ENCODE data around the gene TSFM.
A peak's percentile ranks its signal among the peaks of the same experiment; 100 is the strongest.
"Not testable (repeated sequence)": the region's sequence is repeated elsewhere in the genome, so short reads cannot be mapped to it uniquely, and the experiment has no call there.

TSFM gene

GRCh38 chr12:57763881-57764661 is 18.5 kb upstream of the TSFM start:
- no peak for DNase-seq

DNA sequence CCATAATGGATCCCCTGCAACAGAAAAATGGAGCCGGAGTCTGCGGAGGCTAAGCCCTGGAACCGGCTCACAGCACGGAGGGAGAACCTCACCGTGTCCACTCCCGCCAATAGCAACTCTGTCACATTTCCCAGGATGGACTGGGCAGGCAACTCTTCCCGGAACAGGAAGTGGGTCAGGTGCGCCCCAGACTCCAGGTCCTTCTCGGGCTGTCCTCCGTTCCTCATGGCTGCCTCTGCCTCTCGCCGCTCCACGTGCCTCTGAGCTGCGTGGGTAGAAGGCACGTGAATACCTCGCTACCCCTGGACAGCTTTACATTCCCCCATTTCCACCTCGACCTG is 18.0 kb upstream of the TSFM start:
- DNase-seq = no peak

DNA sequence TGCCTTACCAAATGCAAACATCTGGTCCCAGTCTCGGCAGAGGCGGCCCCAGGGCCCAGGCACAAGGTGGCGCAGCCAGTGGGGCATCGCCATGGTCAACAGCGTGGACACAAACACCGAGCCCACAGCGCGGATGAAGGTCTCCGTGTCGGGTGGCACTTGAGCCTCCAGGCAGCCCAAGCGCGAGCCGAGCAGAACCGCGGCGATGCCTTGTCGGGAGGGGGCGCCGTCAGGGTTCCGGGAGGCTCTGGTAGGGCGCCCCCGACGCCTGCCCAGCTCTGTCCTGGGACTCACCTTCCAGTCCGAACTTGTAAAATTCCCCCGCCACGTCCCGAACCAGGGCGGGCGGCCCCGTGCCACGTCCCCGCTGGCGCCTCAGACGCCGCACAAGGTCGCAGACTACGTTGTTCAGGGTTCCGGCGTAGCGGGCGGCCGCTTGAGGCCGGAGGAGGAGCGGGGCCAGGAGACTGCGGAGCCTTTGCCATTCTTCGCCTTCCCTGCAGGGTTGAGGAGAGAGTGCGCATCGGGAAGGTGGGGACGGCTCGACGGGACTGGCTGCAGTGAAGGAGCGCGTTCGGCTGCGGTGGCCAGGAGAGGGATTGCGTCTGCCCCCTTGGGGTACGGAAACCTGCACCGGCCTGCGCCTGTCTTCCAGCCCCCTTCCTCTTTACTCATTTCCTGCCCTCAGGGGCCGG is 17.4 kb upstream of the TSFM start:
- DNase-seq = peak; percentile 57

- no peak for DNase-seq
Observed at GRCh38 chr12:57765698-57766463, 16.7 kb upstream of the TSFM start.

DNA sequence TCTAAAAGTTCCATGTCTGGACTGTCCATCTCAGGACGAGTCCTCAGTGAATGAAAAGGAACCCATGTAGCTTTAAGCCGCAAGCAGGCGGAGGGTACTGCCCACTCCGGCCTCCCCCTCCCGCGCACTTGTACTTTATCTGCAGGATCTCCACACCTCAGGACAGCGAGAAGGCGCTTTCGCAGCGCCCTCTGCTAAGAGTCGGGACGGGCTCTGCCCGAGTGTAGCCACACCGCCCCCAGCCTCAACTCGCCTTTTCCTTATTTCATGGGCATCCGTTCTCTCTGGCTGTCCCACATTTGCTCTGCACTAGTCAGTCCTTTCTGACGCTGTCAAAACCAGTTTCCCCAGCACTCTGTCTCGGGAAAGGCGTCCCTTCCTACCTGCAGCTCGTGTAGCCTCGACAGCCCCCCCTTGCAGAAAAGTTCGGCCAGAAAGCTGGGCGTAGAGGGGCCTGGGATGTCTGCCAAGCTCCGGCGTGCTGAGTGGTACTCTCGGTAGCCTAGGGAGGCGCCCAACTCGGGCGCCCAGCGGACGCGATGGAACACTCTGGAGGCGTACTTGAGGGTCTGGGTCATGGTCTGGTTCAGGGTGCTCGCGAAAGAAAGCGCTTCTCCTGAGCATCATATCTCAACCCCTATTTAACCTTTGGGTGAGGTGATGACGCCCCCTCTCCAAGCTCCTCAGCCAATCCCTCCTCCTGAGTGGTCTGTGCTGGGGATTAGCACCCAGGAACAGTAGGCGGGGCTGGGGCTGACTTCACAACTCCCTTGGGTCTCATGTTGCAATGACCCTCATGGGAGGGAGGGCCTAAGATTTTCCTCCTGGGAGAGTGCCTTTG is 15.9 kb upstream of the TSFM start, which contains the start of gene CYP27B1:
Gene CYP27B1, minus strand, starts transcription at position 615 of the 841 bp plus-strand sequence. Its CDS starts 37 bp downstream, at position 578.
- no peak for DNase-seq

DNA sequence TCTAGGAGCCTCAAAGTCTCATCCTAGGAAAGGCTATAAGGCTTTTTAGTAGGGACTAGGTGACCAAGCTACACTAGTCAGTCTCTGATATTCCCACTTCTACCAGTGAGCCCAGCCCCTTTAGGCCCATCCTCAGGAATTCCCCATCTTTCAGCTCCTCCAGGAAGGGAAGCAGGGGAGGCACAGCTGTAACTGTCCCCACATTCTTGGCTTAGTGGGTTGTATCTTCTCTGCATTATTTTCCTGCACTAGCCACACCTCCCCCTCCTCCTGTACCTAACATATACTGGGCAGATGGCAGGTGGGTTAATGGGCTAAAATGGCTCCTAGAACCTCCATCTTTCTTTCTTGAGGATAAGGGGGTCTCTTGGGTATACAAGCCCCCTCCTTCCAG is 15.3 kb upstream of the TSFM start:
- no peak for DNase-seq

DNA sequence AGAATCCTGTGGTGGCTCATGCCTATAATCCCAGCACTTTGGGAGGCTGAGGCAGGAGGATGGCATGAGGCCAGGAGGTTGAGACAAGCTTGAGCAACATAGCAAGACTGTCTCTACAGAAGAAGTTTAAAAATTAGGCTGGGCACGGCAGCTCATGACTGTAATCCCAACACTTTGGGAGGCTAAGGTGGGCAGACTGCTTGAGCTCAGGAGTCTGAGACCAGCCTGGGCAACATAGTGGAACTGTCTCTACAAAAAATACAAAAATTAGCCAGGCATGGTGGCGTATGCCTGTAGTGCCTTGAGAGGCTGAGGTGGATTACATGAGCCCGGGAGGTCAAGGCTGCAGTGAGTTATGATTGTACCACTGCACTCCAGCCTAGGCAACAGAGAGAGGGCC is 14.7 kb upstream of the TSFM start:
- no peak for DNase-seq

- DNase-seq = no peak
Observed at GRCh38 chr12:57769594-57769993, 13.0 kb upstream of the TSFM start.

GRCh38 chr12:57770734-57771133 is 11.9 kb upstream of the TSFM start:
- no peak for DNase-seq

DNA sequence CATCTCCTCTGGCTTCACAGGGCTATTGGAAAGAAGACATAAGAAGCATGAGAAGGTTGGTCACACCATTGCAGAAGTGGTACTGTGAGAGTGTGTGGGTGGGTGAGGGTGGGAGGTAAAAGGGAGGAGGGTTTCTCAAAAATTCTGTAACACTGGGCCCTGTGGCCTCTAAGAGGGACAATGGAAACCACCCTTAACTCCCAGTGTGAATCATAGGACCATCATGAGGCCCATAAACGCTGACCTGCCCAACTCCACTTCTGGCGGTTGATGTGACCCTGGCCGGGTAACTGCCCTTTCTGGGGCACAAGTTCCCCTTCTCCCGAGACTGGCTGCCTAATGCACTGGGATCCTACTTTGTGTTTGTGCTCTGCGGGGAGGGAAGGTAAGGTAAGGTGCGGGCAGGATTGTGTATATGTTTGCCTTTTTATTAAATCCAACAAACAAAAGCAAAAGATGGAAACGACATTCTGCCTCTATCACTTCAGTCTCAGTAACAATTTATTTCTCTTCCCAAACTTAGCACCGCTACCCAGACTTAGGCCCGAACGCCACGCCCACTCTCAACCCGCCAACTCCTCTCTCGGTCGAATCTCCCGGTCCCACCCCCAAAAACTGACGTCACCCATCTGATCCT is 11.2 kb upstream of the TSFM start:
- DNase-seq = peak; percentile 78

- DNase-seq = peak; percentile 87
Observed at GRCh38 chr12:57771873-57772428, 10.6 kb upstream of the TSFM start, which contains the start of gene METTL1. TSS of gene METTL1 (minus strand) at chr12:57772105. CDS start at chr12:57772083, 22 bp downstream.

GRCh38 chr12:57772429-57773322 is 9.9 kb upstream of the TSFM start, which contains the start of gene EEF1AKMT3:
TSS of gene EEF1AKMT3 (plus strand) at chr12:57772614. CDS start at chr12:57772725, 111 bp downstream.
- DNase-seq = no peak

DNA sequence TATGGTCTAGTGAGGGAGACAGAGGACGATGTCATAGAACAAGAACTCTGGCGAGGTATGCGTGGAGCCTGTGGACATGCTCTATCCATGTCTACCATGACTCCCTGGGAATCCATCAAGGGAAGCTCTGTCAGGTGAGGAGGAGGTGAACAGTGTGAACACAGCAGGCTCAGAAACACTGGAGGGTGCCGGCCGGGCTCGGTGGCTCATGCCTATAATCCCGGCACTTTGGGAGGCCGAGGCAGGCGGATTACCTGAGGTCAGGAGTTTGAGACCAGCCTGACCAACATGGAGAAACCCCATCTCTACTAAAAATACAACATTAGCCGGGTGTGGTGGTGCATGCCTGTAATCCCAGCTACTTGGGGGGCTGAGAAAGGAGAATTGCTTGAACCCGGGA is 8.0 kb upstream of the TSFM start:
- not testable (repeated sequence) for DNase-seq

DNA sequence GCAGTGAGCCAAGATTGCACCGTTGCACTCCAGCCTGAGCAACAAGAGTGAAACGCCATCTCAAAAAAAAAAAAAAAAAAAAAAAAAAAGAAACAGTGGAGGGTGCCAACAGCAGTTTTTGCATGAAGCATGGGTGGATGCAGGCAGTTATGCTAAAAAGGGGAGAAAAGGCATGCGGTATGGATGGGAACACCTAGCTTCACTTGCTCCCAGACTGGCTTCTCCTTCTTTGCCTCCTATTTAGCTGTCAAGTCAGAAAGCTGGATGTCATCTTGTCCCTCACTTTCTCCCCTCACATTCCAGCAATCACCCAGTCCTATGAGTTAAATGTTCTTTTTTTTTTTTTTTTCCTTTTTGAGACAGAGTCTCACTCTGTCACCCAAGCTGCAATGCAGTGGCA is 7.5 kb upstream of the TSFM start:
- no peak for DNase-seq

DNA sequence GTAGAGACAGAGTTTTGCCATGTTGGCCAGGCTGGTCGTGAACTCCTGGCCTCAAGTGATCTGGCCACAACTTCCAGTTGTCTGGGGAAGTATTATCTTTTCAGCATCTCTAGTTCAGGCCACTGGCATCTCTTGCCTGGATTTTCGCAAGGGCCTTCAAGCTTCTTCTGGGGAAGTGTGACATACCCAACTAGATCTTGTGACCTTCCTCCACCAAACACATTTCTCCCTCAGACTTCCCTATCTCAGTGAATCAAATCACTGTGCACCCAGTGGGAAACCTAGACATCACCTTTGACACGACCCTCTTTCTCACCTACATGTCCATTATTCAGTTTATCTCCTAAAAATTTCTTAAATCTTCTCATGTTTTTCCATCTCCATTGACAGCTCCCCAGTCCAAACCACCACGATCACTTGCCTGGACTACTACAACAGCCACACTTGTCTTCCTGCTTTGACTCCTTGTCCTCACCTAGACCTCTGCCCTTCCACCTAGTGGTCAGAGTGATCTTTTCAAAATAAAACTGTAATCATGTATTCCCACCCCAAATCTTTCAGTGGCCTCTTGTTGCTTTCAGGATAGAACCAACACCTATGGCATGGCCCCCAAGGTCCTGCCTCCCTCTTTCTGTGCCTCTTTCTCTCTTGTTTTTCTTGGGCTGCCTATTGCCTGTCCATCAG is 6.9 kb upstream of the TSFM start:
- DNase-seq = no peak

GRCh38 chr12:57776247-57776587 is 6.4 kb upstream of the TSFM start:
- DNase-seq = no peak

DNA sequence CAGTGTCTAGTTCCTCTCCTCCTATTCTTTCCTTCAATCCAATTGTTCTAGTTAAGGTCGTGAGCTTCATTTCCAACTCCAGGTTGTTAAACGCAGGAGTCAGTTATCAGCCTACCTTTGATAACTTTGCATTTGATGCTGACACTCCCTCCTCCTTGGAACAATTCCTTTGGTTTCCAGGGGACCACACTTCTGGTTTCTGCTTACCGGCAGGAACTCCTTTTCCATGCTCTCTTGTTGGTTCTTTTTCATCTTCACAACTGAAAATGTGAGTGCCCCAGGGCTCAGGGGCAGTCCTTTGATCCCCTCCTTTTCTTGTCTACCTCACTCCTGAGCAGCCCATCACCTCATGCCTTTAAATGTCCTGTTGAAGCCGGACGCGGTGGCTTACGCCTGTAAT is 5.2 kb upstream of the TSFM start:
- no peak for DNase-seq

DNA sequence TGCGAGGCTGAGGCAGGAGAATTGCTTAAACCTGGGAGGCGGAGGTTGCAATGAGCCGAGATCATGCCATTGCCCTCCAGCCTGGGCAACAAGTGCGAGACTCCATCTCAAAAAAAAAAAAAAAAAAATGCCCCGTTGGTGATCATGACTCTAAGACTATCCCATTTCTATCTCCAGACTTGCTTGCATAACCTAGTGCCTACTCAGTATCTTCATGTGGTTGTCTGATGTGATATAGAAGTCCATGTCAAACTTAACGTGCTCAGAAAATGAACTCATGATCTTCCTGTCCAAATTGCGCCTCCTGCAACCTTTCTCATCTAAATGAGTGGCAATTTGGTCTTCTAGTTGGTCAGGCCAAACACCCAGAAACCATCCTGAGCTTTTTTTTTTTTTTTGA is 4.7 kb upstream of the TSFM start:
- no peak for DNase-seq

DNA sequence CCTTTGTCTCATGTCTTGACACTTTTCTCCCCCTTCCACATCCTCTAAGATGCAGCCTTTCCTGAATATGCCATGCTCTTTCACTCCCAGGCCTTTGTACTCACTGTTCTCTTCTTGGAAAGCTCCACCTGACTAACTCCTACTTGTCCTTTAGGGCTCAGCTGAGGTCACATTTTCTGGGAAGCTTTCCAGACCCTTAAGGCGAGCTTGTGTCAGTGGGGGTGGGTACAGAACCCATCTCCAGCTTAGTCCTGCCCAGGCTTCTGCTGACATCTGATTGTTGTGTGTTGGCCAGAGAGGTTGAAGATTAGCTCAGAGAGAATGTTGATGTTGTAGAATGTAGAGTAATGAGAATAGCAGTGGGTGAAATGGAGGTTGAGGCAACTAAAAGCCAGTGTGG is 2.9 kb upstream of the TSFM start:
- no peak for DNase-seq

DNA sequence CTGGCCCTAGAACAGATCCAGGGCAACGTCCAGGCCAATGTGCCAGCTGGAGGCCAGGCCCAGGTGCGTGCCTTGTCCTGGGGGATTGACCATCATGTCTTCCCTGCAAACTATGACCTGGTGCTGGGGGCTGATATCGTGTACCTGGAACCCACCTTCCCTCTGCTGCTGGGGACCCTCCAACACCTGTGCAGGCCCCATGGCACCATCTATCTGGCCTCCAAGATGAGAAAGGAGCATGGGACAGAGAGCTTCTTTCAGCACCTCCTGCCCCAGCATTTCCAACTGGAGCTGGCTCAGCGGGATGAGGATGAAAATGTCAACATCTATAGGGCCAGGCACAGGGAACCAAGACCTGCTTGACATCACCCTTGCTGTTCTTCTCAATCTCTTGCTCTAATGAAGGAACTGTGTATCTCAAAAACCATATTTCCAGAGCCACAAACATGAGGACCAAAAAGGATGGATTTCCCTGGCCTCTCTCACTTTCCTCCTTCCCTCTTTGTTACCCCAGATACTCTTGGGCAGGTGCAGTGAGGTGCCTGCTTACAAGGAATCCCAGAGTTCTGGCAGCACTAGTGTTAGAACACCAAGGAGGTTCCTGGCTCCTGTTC is 2.2 kb upstream of the TSFM start:
- no peak for DNase-seq
